A673 (cell line): ENCODE data around the gene RHBDD2. TPM values are rescaled to one million over a fixed set of nuclear protein-coding genes. Genes with fewer than 3 reads are reported as not detected.

Source experiments
- BruUV-seq: library from RNA; stranded (reverse); fragments of 400-500 nt; replicated peaks from 2 replicates; lab custom pipeline; 2021; lab: Mats Ljungman, UMichigan
- CTCF ChIA-PET: fragments of 300-600 bp; sonication (Branson Sonifier 250); formaldehyde crosslinking; loops from one replicate; lab custom pipeline; 2022; ENCODE audit warnings: antibody characterized with exemption; lab: Charles Lee
- POLR2A ChIA-PET: fragments of 300-600 bp; sonication (Branson Sonifier 250); formaldehyde crosslinking; loops from one replicate; lab custom pipeline; 2022; ENCODE audit warnings: antibody characterized with exemption; ENCODE audit not compliant: low non-redundant PET; lab: Charles Lee
- DNase-seq: peaks from one replicate; pipeline ENCODE4 v3.0.0-alpha.2; 2015; ENCODE audit warnings: low spot score
- H3K27ac ChIP-seq: fragments of 200-600 bp; sonication (generic); 2 replicates; pipeline ENCODE4 v1.5.1; 2016; ENCODE audit warnings: mixed run types, low read depth, mild to moderate bottlenecking, mixed read lengths, antibody characterized with exemption, low read length; ENCODE audit not compliant: poor library complexity, severe bottlenecking
- H3K27me3 ChIP-seq: fragments of 200-600 bp; sonication (generic); replicated peaks from 2 replicates; pipeline ENCODE4 v1.6.1; 2017; ENCODE audit warnings: mixed run types, low read depth, mild to moderate bottlenecking, mixed read lengths, antibody characterized with exemption, low read length; ENCODE audit not compliant: insufficient read depth, poor library complexity
- H3K36me3 ChIP-seq: fragments of 200-600 bp; sonication (generic); 2 replicates; pipeline ENCODE4 v1.6.1; 2016; ENCODE audit warnings: mixed run types, mild to moderate bottlenecking, mixed read lengths, antibody characterized with exemption, low read length; ENCODE audit not compliant: insufficient read depth, poor library complexity, severe bottlenecking
- H3K4me1 ChIP-seq: fragments of 200-600 bp; sonication (generic); 2 replicates; pipeline ENCODE4 v1.6.1; 2017; ENCODE audit warnings: mixed run types, mild to moderate bottlenecking, mixed read lengths, antibody characterized with exemption, low read length; ENCODE audit not compliant: insufficient read depth, poor library complexity, severe bottlenecking
- H3K4me3 ChIP-seq: fragments of 200-600 bp; sonication (generic); 2 replicates; pipeline ENCODE4 v1.5.1; 2016; ENCODE audit warnings: low read depth, mixed run types, mild to moderate bottlenecking, mixed read lengths, low read length; ENCODE audit not compliant: poor library complexity, severe bottlenecking
- H3K9me3 ChIP-seq: fragments of 200-600 bp; sonication (generic); 2 replicates; pipeline ENCODE4 v1.6.1; 2016; ENCODE audit warnings: mixed run types, low read depth, mild to moderate bottlenecking, mixed read lengths, antibody characterized with exemption, low read length; ENCODE audit not compliant: poor library complexity, severe bottlenecking
- CTCF ChIP-seq: fragments of 300-800, 200-600 bp; sonication (generic); conservative IDR thresholded peaks from 2 replicates; pipeline ENCODE4 v1.5.1; 2017; ENCODE audit warnings: low read depth, mild to moderate bottlenecking, antibody characterized with exemption, low read length, moderate library complexity, mixed read lengths
- EZH2 ChIP-seq: fragments of 200-600 bp; sonication (generic); IDR thresholded peaks from 2 replicates; pipeline ENCODE4 v1.6.1; 2017; ENCODE audit warnings: borderline replicate concordance, low read depth, mild to moderate bottlenecking, mixed read lengths, antibody characterized with exemption, low read length; ENCODE audit not compliant: poor library complexity, severe bottlenecking
- intact Hi-C: fragments of 100-400 bp; cut with micrococcal nuclease; formaldehyde crosslinking; loops from one replicate; pipeline ENCODE4 v1.10.0; 2022; ENCODE audit not compliant: unreplicated experiment
- total RNA-seq: library from RNA; stranded (reverse); gene quantifications from 2 replicates; pipeline ENCODE4 v1.2.3, GENCODE V29; 2021

Gene RHBDD2
- total RNA-seq, 1 experiment from 2014 or later: 86.5 TPM

GRCh38 chr7:75884476-75884875 is 5.6 kb downstream of the RHBDD2 start:
- no peak overlapping the region for H3K4me3 ChIP-seq
- CTCF ChIA-PET: no interaction called here
- TF ChIP-seq CTCF (no peak), EZH2 (no peak)
- H3K4me1 ChIP-seq: peaks cover 13% of the 10 kb centered on the region
- no TSS peak for BruUV-seq
- intact Hi-C loops: no loop called here
- POLR2A ChIA-PET: no interaction called here
- no peak for DNase-seq
- no peak overlapping the region for H3K27ac ChIP-seq
- no peaks in the 10 kb centered on the region for H3K9me3 ChIP-seq
- no peaks in the 10 kb centered on the region for H3K27me3 ChIP-seq
- H3K36me3 ChIP-seq: peaks cover 47% of the 10 kb centered on the region

- Histone ChIP-seq H3K27me3 (no peaks in the 10 kb centered on the region), H3K4me3 (no peak overlapping the region), H3K27ac (no peak overlapping the region), H3K36me3 (peaks cover 47% of the 10 kb centered on the region), H3K9me3 (no peaks in the 10 kb centered on the region), H3K4me1 (peaks cover 10% of the 10 kb centered on the region)
- no peak for DNase-seq
- BruUV-seq: no TSS peak
- TF ChIP-seq EZH2 (no peak), CTCF (no peak)
- intact Hi-C loops: loop anchor here (5.0 kb wide), 1 partner anchor 47 kb away; no protein-coding TSS in a partner anchor
- POLR2A ChIA-PET: no interaction called here
- CTCF ChIA-PET: no interaction called here
Measured at GRCh38 chr7:75885036-75885435, 6.2 kb downstream of the RHBDD2 start.

GRCh38 chr7:75887669-75888369 is 9.0 kb downstream of the RHBDD2 start:
- intact Hi-C loops: loop anchor here (5.0 kb wide), 1 partner anchor 44 kb away; no protein-coding TSS in a partner anchor
- TF ChIP-seq CTCF (no peak), EZH2 (no peak)
- H3K27me3 ChIP-seq: no peaks in the 10 kb centered on the region
- ChIA-PET CTCF (no interaction called here), POLR2A (no interaction called here)
- H3K4me1 ChIP-seq: no peaks in the 10 kb centered on the region
- DNase-seq: no peak
- no peaks in the 10 kb centered on the region for H3K9me3 ChIP-seq
- no TSS peak for BruUV-seq
- H3K4me3 ChIP-seq: no peak overlapping the region
- H3K36me3 ChIP-seq: peaks cover 31% of the 10 kb centered on the region
- H3K27ac ChIP-seq: no peak overlapping the region
